Activated CD8-positive, alpha-beta T cell treated with anti-CD3 and anti-CD28 coated beads for 36 hours (primary cell): ENCODE data around the gene INTS6. TPM values are rescaled to one million over a fixed set of nuclear protein-coding genes. Genes with fewer than 3 reads are reported as not detected.
A peak's percentile ranks its signal among the peaks of the same experiment; 100 is the strongest.

Experiments
- ATAC-seq: fragments of 200-7000 bp; cut with Tn5 transposase; one replicate; pipeline ENCODE4 v1.10.0; 2021; ENCODE audit warnings: mild to moderate bottlenecking, moderate library complexity
- CTCF ChIA-PET: fragments of 350-600 bp; sonication (Branson Sonifier 250); formaldehyde crosslinking; loops from one replicate; lab custom pipeline; 2021; ENCODE audit warnings: antibody characterized with exemption; lab: Charles Lee
- POLR2A ChIA-PET: fragments of 350-600 bp; sonication (Branson Sonifier 250); formaldehyde crosslinking; loops from one replicate; lab custom pipeline; 2021; ENCODE audit warnings: antibody characterized with exemption; lab: Charles Lee
- DNase-seq: peaks from one replicate; pipeline ENCODE4 v3.0.0-alpha.2; 2020
- H3K27ac Mint-ChIP-seq: one replicate; pipeline ENCODE4 v1.8.0; 2021; ENCODE audit warnings: mild to moderate bottlenecking, mixed read lengths
- H3K27me3 Mint-ChIP-seq: one replicate; pipeline ENCODE4 v1.8.0; 2021; ENCODE audit warnings: mixed read lengths
- H3K36me3 Mint-ChIP-seq: one replicate; pipeline ENCODE4 v1.8.0; 2021; ENCODE audit warnings: low read depth, mixed read lengths
- H3K4me1 Mint-ChIP-seq: one replicate; pipeline ENCODE4 v1.8.0; 2021; ENCODE audit warnings: low read depth, mixed read lengths
- H3K4me3 Mint-ChIP-seq: one replicate; pipeline ENCODE4 v1.8.0; 2021; ENCODE audit warnings: mild to moderate bottlenecking, moderate library complexity, mixed read lengths
- H3K9me3 Mint-ChIP-seq: one replicate; pipeline ENCODE4 v1.8.0; 2021; ENCODE audit warnings: mixed read lengths
- intact Hi-C: fragments of 100-400 bp; cut with micrococcal nuclease; formaldehyde crosslinking; loops from one replicate; pipeline ENCODE4 v1.10.0; 2022
- total RNA-seq, 2 experiments: library from RNA; stranded (reverse); gene quantifications; one replicate each; pipeline ENCODE4 v1.2.3, GENCODE V29; 2021
- TF ChIP-seq, protein P1 (sequence below): fragments of 200-600 bp; IDR thresholded peaks from one replicate; pipeline ENCODE4 v1.8.0; 2022; ENCODE audit warnings: antibody characterized with exemption, mild to moderate bottlenecking

Gene INTS6
- total RNA-seq, 2 experiments from 2014 or later, result 52.4 to 54.5 TPM

DNA sequence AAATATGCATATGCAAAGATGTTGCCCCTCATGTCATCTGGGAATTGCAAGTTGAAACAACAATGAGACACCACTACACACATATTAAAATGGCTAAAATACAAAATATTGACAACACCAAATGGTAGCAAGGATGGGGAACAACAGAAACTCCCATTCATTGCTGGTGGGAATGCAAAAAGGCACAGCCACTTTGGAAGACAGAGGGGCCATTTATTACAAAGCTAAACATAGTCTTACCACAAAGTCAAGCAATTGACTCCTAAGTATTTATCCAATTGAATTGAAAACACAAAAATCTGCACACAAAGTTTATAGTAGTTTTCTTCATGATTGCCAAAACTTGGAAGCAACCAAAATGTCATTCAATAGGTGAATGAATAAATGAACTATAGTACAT lies 119.4 kb downstream of the INTS6 start:
- ATAC-seq (no peak), DNase-seq (no peak)
- Mint-ChIP-seq H3K27ac (no peak overlapping the region), H3K27me3 (no peaks in the 10 kb centered on the region), H3K4me3 (no peak overlapping the region), H3K36me3 (no peaks in the 10 kb centered on the region), H3K9me3 (no peaks in the 10 kb centered on the region), H3K4me1 (peaks cover 22% of the 10 kb centered on the region)
- CTCF ChIA-PET, result no interaction called here
- POLR2A ChIA-PET, result interaction anchor here (1.0 kb wide), 1 partner anchor 292 kb away, joined by 3 read pairs; no protein-coding TSS in a partner anchor
- TF ChIP-seq, protein P1, sequence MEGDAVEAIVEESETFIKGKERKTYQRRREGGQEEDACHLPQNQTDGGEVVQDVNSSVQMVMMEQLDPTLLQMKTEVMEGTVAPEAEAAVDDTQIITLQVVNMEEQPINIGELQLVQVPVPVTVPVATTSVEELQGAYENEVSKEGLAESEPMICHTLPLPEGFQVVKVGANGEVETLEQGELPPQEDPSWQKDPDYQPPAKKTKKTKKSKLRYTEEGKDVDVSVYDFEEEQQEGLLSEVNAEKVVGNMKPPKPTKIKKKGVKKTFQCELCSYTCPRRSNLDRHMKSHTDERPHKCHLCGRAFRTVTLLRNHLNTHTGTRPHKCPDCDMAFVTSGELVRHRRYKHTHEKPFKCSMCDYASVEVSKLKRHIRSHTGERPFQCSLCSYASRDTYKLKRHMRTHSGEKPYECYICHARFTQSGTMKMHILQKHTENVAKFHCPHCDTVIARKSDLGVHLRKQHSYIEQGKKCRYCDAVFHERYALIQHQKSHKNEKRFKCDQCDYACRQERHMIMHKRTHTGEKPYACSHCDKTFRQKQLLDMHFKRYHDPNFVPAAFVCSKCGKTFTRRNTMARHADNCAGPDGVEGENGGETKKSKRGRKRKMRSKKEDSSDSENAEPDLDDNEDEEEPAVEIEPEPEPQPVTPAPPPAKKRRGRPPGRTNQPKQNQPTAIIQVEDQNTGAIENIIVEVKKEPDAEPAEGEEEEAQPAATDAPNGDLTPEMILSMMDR, result no peak
- intact Hi-C loops, result no loop called here

DNA sequence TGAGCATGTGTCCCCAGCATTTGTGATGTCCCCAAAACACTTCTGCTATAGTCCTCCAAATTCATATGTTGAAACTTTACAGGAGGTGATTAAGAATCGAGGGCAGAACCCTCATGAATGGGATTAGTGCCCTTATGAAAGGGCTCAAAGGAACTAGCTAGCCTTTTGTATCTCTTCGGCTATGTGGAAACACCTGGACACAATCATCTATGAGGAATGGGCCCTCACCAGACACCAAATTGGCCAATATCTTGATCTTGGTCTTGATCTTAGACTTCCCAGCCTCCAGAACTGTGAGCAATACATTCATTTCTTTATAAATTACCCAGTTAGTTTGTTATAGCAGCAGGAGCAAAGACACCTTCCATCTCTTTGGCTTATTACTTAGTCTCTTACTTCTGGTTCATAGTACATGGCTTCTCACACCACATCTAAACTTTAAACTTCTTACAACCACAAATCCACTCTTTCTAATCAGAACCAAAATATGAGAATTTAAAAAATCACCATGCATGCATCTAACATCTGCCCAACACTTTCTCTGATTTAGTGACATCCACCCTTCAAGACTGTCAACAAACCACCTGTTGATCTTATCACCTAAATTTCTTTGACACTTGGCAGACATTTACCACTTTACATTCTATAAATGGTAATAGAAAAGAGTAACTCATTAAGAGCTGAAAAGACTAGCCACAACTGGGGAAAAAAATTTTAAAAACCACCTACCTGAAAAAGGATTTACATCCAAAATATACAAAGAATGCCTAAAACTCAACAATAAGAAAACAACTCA lies 120.1 kb downstream of the INTS6 start:
- Mint-ChIP-seq H3K27ac (no peak overlapping the region), H3K27me3 (no peaks in the 10 kb centered on the region), H3K9me3 (no peaks in the 10 kb centered on the region), H3K4me3 (no peak overlapping the region), H3K36me3 (no peaks in the 10 kb centered on the region), H3K4me1 (peaks cover 22% of the 10 kb centered on the region)
- TF ChIP-seq, protein P1, result no peak
- POLR2A ChIA-PET, result no interaction called here
- CTCF ChIA-PET, result no interaction called here
- intact Hi-C loops, result no loop called here
- DNase-seq (no peak), ATAC-seq (no peak)

DNA sequence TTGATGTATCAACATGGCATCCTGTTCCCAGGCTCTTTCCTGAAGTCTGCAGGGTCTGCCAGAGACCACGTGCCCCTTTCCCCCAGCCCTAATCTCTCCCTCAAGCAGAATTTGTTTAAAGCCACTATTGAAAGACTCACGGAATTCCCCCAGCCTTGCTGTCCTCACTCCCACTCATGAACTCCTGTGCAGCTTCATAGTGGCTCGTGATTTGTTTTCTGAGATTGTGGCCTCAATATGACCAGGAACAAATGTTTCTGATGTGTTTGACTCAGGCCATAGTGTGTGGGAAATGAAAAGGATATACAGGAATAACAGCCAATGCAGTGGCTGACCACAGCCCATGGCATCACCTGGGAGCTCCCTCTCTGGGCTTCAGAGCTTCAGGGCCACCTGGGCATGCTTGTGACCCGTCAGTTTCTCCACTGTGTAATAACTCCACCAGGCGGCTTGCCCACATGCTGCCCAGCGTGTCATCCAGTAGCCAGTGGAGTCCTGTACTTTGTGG lies 121.4 kb downstream of the INTS6 start:
- POLR2A ChIA-PET, result no interaction called here
- TF ChIP-seq, protein P1, result no peak
- ATAC-seq, result peak; percentile 34
- H3K27ac Mint-ChIP-seq, result peak overlapping the region; percentile 40
- no peaks in the 10 kb centered on the region for H3K9me3 Mint-ChIP-seq
- H3K4me3 Mint-ChIP-seq, result no peak overlapping the region
- CTCF ChIA-PET, result interaction anchor here (1.9 kb wide), 1 partner anchor 9 kb away, joined by 5 read pairs; no protein-coding TSS in a partner anchor
- no peaks in the 10 kb centered on the region for H3K27me3 Mint-ChIP-seq
- intact Hi-C loops, result no loop called here
- H3K4me1 Mint-ChIP-seq, result peaks cover 22% of the 10 kb centered on the region
- DNase-seq, result no peak
- H3K36me3 Mint-ChIP-seq, result no peaks in the 10 kb centered on the region

DNA sequence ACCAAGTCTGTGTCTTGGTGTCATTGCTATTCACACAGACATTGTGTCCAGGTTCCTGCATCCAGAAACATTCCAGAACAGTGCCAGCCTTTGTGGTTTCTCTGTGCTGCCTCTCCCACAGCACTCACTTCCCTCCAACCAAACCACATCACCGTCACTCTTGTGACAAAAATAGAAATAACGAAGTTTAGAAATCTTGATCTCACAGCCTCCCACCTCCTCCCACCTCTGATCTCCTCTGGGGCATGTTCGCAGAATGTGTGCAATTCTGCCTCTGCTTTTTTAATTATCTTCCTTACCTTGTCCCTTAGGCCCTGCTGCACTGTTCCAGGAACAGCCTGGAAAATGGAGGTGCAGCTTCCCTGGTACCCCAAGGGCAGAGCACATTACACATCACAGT lies 122.0 kb downstream of the INTS6 start:
- ATAC-seq (peak; percentile 55), DNase-seq (peak; percentile 11)
- TF ChIP-seq, protein P1, result no peak
- no peak overlapping the region for H3K27ac Mint-ChIP-seq
- ChIA-PET CTCF (interaction anchor here (1.9 kb wide), 1 partner anchor 9 kb away, joined by 5 read pairs; no protein-coding TSS in a partner anchor), POLR2A (no interaction called here)
- no peak overlapping the region for H3K4me3 Mint-ChIP-seq
- intact Hi-C loops, result no loop called here
- H3K4me1 Mint-ChIP-seq, result peaks cover 22% of the 10 kb centered on the region
- H3K27me3 Mint-ChIP-seq, result no peaks in the 10 kb centered on the region
- no peaks in the 10 kb centered on the region for H3K9me3 Mint-ChIP-seq
- H3K36me3 Mint-ChIP-seq, result no peaks in the 10 kb centered on the region

DNA sequence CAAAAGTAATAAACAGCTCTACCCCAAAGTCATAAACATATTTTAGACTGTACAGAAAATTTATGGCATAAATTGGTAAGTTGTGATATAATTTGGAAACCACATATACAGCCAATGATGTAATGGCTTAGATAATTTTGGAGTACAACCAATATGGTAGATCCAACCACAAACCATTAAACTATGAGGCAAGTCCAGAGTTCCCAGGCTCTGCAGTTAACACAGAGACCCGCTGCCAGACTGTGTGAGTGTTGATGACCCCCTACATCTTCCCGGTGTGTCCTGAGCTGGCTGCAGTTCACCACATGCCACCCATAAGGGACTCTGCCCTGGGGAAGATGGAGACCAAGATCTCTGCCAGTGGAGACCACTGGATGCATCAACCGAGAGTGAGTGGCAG lies 123.2 kb downstream of the INTS6 start:
- H3K9me3 Mint-ChIP-seq, result no peaks in the 10 kb centered on the region
- CTCF ChIA-PET, result interaction anchor here (2.1 kb wide), 1 partner anchor 43 kb away, joined by 9 read pairs; no protein-coding TSS in a partner anchor
- POLR2A ChIA-PET, result interaction anchor here (0.7 kb wide), 1 partner anchor 469 kb away, joined by 3 read pairs; no protein-coding TSS in a partner anchor
- H3K4me1 Mint-ChIP-seq, result peaks cover 22% of the 10 kb centered on the region
- TF ChIP-seq, protein P1, result no peak
- intact Hi-C loops, result no loop called here
- no peaks in the 10 kb centered on the region for H3K27me3 Mint-ChIP-seq
- H3K27ac Mint-ChIP-seq, result no peak overlapping the region
- H3K4me3 Mint-ChIP-seq, result no peak overlapping the region
- DNase-seq (no peak), ATAC-seq (no peak)
- no peaks in the 10 kb centered on the region for H3K36me3 Mint-ChIP-seq
